Measurements from ENCODE around the gene A4GALT.

A4GALT gene

GRCh38 chr22:42711281-42711731 is 9.4 kb downstream of the A4GALT start:
- Histone ChIP-seq H3K36me3 (ENCODE audit: control insufficient read depth, insufficient read depth, low read length) (no peaks in the 10 kb centered on the region), H3K27me3 (ENCODE audit: control insufficient read depth, insufficient read depth, low read length) (no peaks in the 10 kb centered on the region), H3K9me3 (ENCODE audit: control insufficient read depth, low read length) (no peaks in the 10 kb centered on the region), H3K27ac (no peak overlapping the region), H3K4me2 (ENCODE audit: low read length) (no peak overlapping the region), H3K4me3 (ENCODE audit: low read depth, low read length) (no peak overlapping the region), H3K79me2 (no peaks in the 10 kb centered on the region), H2AFZ (no peak overlapping the region), H3K9ac (no peak overlapping the region), H3K4me1 (no peaks in the 10 kb centered on the region)
- TF ChIP-seq CTCF (IDR thresholded peaks at IDR 0.05), result no peak

GRCh38 chr22:42708417-42708816 is 12.3 kb downstream of the A4GALT start:
- Histone ChIP-seq H3K79me2 (no peaks in the 10 kb centered on the region), H3K27ac (no peak overlapping the region), H3K4me2 (ENCODE audit: low read length) (no peak overlapping the region), H2AFZ (no peak overlapping the region), H3K9me3 (ENCODE audit: control insufficient read depth, low read length) (no peaks in the 10 kb centered on the region), H3K4me3 (ENCODE audit: low read depth, low read length) (no peak overlapping the region), H3K4me1 (no peaks in the 10 kb centered on the region), H3K9ac (no peak overlapping the region), H3K27me3 (ENCODE audit: control insufficient read depth, insufficient read depth, low read length) (no peaks in the 10 kb centered on the region), H3K36me3 (ENCODE audit: control insufficient read depth, insufficient read depth, low read length) (no peaks in the 10 kb centered on the region)
- no peak for TF ChIP-seq CTCF (IDR thresholded peaks at IDR 0.05)

GRCh38 chr22:42707496-42707895 is 13.2 kb downstream of the A4GALT start:
- Histone ChIP-seq H3K27ac (no peak overlapping the region), H3K36me3 (ENCODE audit: control insufficient read depth, insufficient read depth, low read length) (no peaks in the 10 kb centered on the region), H3K27me3 (ENCODE audit: control insufficient read depth, insufficient read depth, low read length) (no peaks in the 10 kb centered on the region), H3K4me1 (no peaks in the 10 kb centered on the region), H3K4me2 (ENCODE audit: low read length) (no peak overlapping the region), H2AFZ (no peak overlapping the region), H3K4me3 (ENCODE audit: low read depth, low read length) (no peak overlapping the region), H3K79me2 (no peaks in the 10 kb centered on the region), H3K9me3 (ENCODE audit: control insufficient read depth, low read length) (no peaks in the 10 kb centered on the region), H3K9ac (no peak overlapping the region)
- no peak for TF ChIP-seq CTCF (IDR thresholded peaks at IDR 0.05)

- H3K79me2 ChIP-seq, result no peaks in the 10 kb centered on the region
- H3K4me2 ChIP-seq (ENCODE audit: low read length), result no peak overlapping the region
- H3K27me3 ChIP-seq (ENCODE audit: control insufficient read depth, insufficient read depth, low read length), result no peaks in the 10 kb centered on the region
- no peak overlapping the region for H2AFZ ChIP-seq
- no peaks in the 10 kb centered on the region for H3K9me3 ChIP-seq (ENCODE audit: control insufficient read depth, low read length)
- H3K4me1 ChIP-seq, result no peaks in the 10 kb centered on the region
- H3K4me3 ChIP-seq (ENCODE audit: low read depth, low read length), result no peak overlapping the region
- H3K36me3 ChIP-seq (ENCODE audit: control insufficient read depth, insufficient read depth, low read length), result no peaks in the 10 kb centered on the region
- H3K9ac ChIP-seq, result no peak overlapping the region
- H3K27ac ChIP-seq, result no peak overlapping the region
- TF ChIP-seq CTCF (IDR thresholded peaks at IDR 0.05), result no peak
These were observed 15.8 kb downstream of the A4GALT start for GRCh38 chr22:42704896-42705295.

- no peak overlapping the region for H3K9ac ChIP-seq
- no peaks in the 10 kb centered on the region for H3K79me2 ChIP-seq
- no peaks in the 10 kb centered on the region for H3K9me3 ChIP-seq (ENCODE audit: control insufficient read depth, low read length)
- no peak for TF ChIP-seq CTCF (IDR thresholded peaks at IDR 0.05)
- H3K4me2 ChIP-seq (ENCODE audit: low read length), result no peak overlapping the region
- H2AFZ ChIP-seq, result no peak overlapping the region
- no peak overlapping the region for H3K4me3 ChIP-seq (ENCODE audit: low read depth, low read length)
- H3K36me3 ChIP-seq (ENCODE audit: control insufficient read depth, insufficient read depth, low read length), result no peaks in the 10 kb centered on the region
- no peaks in the 10 kb centered on the region for H3K4me1 ChIP-seq
- H3K27ac ChIP-seq, result no peak overlapping the region
- H3K27me3 ChIP-seq (ENCODE audit: control insufficient read depth, insufficient read depth, low read length), result no peaks in the 10 kb centered on the region
These were observed 18.0 kb downstream of the A4GALT start for GRCh38 chr22:42702675-42703074.
